Sigmoid colon (tissue), 7 donors: ENCODE data around the gene PPP1R2. TPM values are rescaled to one million over a fixed set of nuclear protein-coding genes. Genes with fewer than 3 reads are reported as not detected.

Source experiments
- DNase-seq: peaks from one replicate; pipeline ENCODE4 v3.0.0-alpha.2; 2019
- H3K27ac ChIP-seq, 4 donors: fragments of 200-600 bp; sonication (generic); one replicate each; pipeline ENCODE4 v1.5.1; 2016 to 2019; ENCODE audit warnings: mild to moderate bottlenecking in 1 of 4
- H3K27me3 ChIP-seq, 3 donors: fragments of 200-600 bp; sonication (generic); one replicate each; pipeline ENCODE4 v1.5.1; 2019; ENCODE audit warnings: mild to moderate bottlenecking in 1 of 3
- H3K36me3 ChIP-seq, 4 donors: fragments of 200-600 bp; sonication (generic); one replicate each; pipeline ENCODE4 v1.5.1; 2016 to 2019
- H3K4me1 ChIP-seq, 4 donors: fragments of 200-600 bp; sonication (generic); one replicate each; pipeline ENCODE4 v1.5.1; 2017 to 2019
- H3K4me3 ChIP-seq, 4 donors: fragments of 200-600 bp; sonication (generic); one replicate each; pipeline ENCODE4 v1.5.1; 2017 to 2019; ENCODE audit warnings: mild to moderate bottlenecking in 2 of 4, moderate library complexity in 1 of 4
- H3K9me3 ChIP-seq, 4 donors: fragments of 200-600 bp in 3 of 4; sonication (generic) in 3 of 4; one replicate each; pipeline versions ENCODE4 v1.5.1 to v1.6.1; 2013 to 2019
- CTCF ChIP-seq, 4 experiments: fragments of 450-650 bp in 3 of 4; fragments of 200-600 bp in 1 of 4; IDR thresholded peaks; one replicate each; pipeline ENCODE4 v1.5.1; 2016 to 2019; ENCODE audit warnings: antibody characterized with exemption in 4 of 4, mild to moderate bottlenecking in 3 of 4, moderate library complexity in 2 of 4
- EP300 ChIP-seq, 4 donors: sonication (generic); formaldehyde crosslinking; IDR thresholded peaks; one replicate each; pipeline ENCODE4 v1.6.1; 2017; ENCODE audit warnings: antibody characterized with exemption in 4 of 4
- POLR2A ChIP-seq, 2 donors: fragments of 450-650 bp; IDR thresholded peaks; one replicate each; pipeline ENCODE4 v1.6.1; 2016; ENCODE audit warnings: antibody characterized with exemption in 2 of 2, mild to moderate bottlenecking in 2 of 2, moderate library complexity in 2 of 2
- POLR2AphosphoS5 ChIP-seq, 4 donors: sonication (generic); formaldehyde crosslinking; IDR thresholded peaks; one replicate each; pipeline ENCODE4 v1.6.1; 2017; ENCODE audit warnings: antibody characterized with exemption in 4 of 4
- WGBS, 2 donors: extraction: QIAGEN DNeasy Blood & Tissue Kit; methylation state at CpG; one replicate each; pipeline ENCODE4 v1.1.7; 2013; 5-methylcytosine and 5-hydroxymethylcytosine counted together
- intact Hi-C: fragments of 100-400 bp; cut with DNase I; formaldehyde crosslinking; loops from one replicate; pipeline ENCODE4 v1.15.1; 2023
- polyA plus RNA-seq, 3 donors: library from polyadenylated mRNA; stranded (reverse); fragments of 200-250 nt; gene quantifications; one replicate each; pipeline ENCODE4 v1.2.3, GENCODE V29; 2013
- total RNA-seq, 4 donors: library from RNA; depleted of rRNA; stranded (reverse); fragments of >200 nt; gene quantifications; one replicate each; pipeline ENCODE4 v1.1.0, GENCODE V29; 2016
- donor health status: healthy with polysubstance abuse.
- donor health status: Bipolar disorder and iron deficiency.
- donor health status: healthy.

Gene PPP1R2
- total and polyA plus RNA-seq, 7 donors, result 30.6 to 126 (median 69.9) TPM

- H3K27me3 ChIP-seq, result no peaks in the 10 kb centered on the region
- intact Hi-C loops, result no loop called here
- DNase-seq, result no peak
- H3K9me3 ChIP-seq, result no peaks in the 10 kb centered on the region
- TF ChIP-seq EP300 (IDR thresholded peaks at IDR 0.05) (no peak), POLR2A (IDR thresholded peaks at IDR 0.05) (no peak), CTCF (IDR thresholded peaks at IDR 0.05) (no peak), POLR2AphosphoS5 (IDR thresholded peaks at IDR 0.05) (no peak)
- 45 to 57% methylated on average over 7 of the region's 7 CpGs for WGBS, 2 donors
- H3K4me3 ChIP-seq, result no peak overlapping the region
- H3K4me1 ChIP-seq, result peaks cover 0 to 7% (median 3%) of the 10 kb centered on the region in 4 donors
- no peak overlapping the region for H3K27ac ChIP-seq
- H3K36me3 ChIP-seq, result no peaks in the 10 kb centered on the region
These were observed 8.4 kb upstream of the PPP1R2 start for GRCh38 chr3:195551381-195551978.

- Histone ChIP-seq H3K27ac (no peak overlapping the region), H3K36me3 (no peaks in the 10 kb centered on the region), H3K4me3 (no peak overlapping the region), H3K9me3 (no peaks in the 10 kb centered on the region), H3K27me3 (no peaks in the 10 kb centered on the region), H3K4me1 (peaks cover 0 to 15% (median 10%) of the 10 kb centered on the region in 4 donors)
- intact Hi-C loops, result no loop called here
- TF ChIP-seq POLR2AphosphoS5 (IDR thresholded peaks at IDR 0.05) (no peak), POLR2A (IDR thresholded peaks at IDR 0.05) (no peak), CTCF (IDR thresholded peaks at IDR 0.05) (no peak), EP300 (IDR thresholded peaks at IDR 0.05) (no peak)
- WGBS, 2 donors, result 11 to 21% methylated on average over 4 of the region's 4 CpGs
- DNase-seq, result no peak
These were observed 7.6 kb upstream of the PPP1R2 start for GRCh38 chr3:195550723-195551122.

- Histone ChIP-seq H3K9me3 (no peaks in the 10 kb centered on the region), H3K4me3 (no peak overlapping the region), H3K36me3 (no peaks in the 10 kb centered on the region), H3K27ac (no peak overlapping the region), H3K27me3 (no peaks in the 10 kb centered on the region), H3K4me1 (peaks cover 0 to 17% (median 13%) of the 10 kb centered on the region in 4 donors)
- intact Hi-C loops, result no loop called here
- TF ChIP-seq POLR2A (IDR thresholded peaks at IDR 0.05) (no peak), POLR2AphosphoS5 (IDR thresholded peaks at IDR 0.05) (no peak), CTCF (IDR thresholded peaks at IDR 0.05) (no peak), EP300 (IDR thresholded peaks at IDR 0.05) (no peak)
- WGBS, 2 donors, result 32 to 48% methylated on average over 9 of the region's 9 CpGs
- no peak for DNase-seq
These were observed 6.9 kb upstream of the PPP1R2 start for GRCh38 chr3:195549931-195550519.

GRCh38 chr3:195548987-195549386, 5.9 kb upstream of the PPP1R2 start:
- peaks cover 0 to 23% (median 17%) of the 10 kb centered on the region in 4 donors for H3K4me1 ChIP-seq
- H3K27me3 ChIP-seq, result no peaks in the 10 kb centered on the region
- no peaks in the 10 kb centered on the region for H3K9me3 ChIP-seq
- intact Hi-C loops, result no loop called here
- WGBS, 2 donors, result 18 to 38% methylated on average over 2 of the region's 2 CpGs
- H3K27ac ChIP-seq, result no peak overlapping the region
- TF ChIP-seq EP300 (IDR thresholded peaks at IDR 0.05), result no peak
- TF ChIP-seq POLR2AphosphoS5 (IDR thresholded peaks at IDR 0.05), result no peak
- TF ChIP-seq CTCF (IDR thresholded peaks at IDR 0.05), result no peak
- TF ChIP-seq POLR2A (IDR thresholded peaks at IDR 0.05), result no peak
- no peaks in the 10 kb centered on the region for H3K36me3 ChIP-seq
- H3K4me3 ChIP-seq, result no peak overlapping the region
- no peak for DNase-seq
